HepG2 (cell line): ENCODE measurements around the gene TDRD9.

Experiments
- HDAC6 ChIP-seq: fragments of 200-600 bp; sonication (generic); IDR thresholded peaks from 2 replicates; pipeline ENCODE4 v1.7.0; 2017; ENCODE audit warnings: mild to moderate bottlenecking, antibody characterized with exemption, low read length, low read depth
- SRSF9 ChIP-seq: fragments of 200-400 bp; formaldehyde crosslinking; IDR thresholded peaks from 2 replicates; pipeline ENCODE4 v1.6.1; 2018; ENCODE audit warnings: borderline replicate concordance, mild to moderate bottlenecking, low read depth, low read length; ENCODE audit not compliant: insufficient read depth, poor library complexity, severe bottlenecking
- ZBTB4 ChIP-seq: sonication (generic); formaldehyde crosslinking; IDR thresholded peaks from 2 replicates; pipeline ENCODE4 v1.4.0; 2020; ENCODE audit warnings: missing genetic modification reagents, mild to moderate bottlenecking, borderline replicate concordance
- TF ChIP-seq, protein P1 (sequence below), 2 experiments: sonication (generic) in 1 of 2; formaldehyde crosslinking in 1 of 2; IDR thresholded peaks; 2 replicates each; pipeline versions ENCODE4 v1.5.1 to v1.6.1; 2011 to 2020; ENCODE audit warnings: borderline replicate concordance in 1 of 2, low read depth in 1 of 2, low read length in 1 of 2, mild to moderate bottlenecking in 1 of 2, missing genetic modification reagents in 1 of 2, moderate library complexity in 1 of 2

DNA sequence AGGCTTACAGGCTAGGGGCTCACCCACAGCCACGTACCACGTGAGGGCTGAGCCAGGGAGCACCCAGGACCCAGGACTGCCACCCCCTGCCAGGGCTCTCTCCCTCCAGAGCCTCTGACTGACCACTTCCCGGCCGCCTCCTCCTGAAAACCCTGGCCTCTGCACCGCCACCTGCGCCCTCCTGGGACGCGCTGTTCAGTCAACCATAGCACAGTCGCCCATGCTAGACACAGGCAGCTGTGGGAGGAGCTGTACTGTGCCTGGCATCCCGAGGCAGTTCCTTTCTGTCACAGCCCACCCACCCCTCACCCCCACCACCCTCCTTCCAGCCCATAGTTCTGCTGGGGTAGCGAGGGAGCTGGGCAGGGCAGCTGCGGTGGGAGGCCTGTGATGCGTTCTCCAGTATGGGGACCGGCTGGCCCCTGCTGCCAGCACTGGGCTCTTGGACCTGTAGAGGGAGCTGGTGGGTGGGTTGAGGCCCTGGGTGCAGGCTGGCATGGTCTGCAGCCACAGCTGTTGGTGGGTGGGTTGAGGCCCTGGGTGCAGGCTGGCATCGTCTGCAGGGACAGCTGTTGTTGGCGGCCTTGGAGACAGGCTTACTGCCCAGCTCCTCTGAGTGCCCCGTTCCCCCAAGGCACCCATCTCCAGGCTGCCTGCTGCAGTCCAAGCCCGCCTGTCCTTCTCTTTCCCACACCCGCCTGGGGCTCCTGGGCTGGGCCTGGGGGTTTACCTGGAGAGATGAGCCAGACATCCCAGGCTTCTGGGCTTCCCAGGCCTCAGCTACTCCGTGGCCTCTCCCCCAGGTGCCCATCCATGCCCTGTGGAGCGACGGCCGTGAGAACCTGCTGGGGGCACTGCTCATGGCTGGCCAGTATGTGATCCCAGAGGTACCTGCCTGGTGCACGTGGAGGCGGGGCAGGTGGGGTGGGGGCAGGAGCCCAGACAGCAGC is 168.8 kb downstream of the TDRD9 start:
- TF ChIP-seq HDAC6, result no peak
- TF ChIP-seq, protein P1, sequence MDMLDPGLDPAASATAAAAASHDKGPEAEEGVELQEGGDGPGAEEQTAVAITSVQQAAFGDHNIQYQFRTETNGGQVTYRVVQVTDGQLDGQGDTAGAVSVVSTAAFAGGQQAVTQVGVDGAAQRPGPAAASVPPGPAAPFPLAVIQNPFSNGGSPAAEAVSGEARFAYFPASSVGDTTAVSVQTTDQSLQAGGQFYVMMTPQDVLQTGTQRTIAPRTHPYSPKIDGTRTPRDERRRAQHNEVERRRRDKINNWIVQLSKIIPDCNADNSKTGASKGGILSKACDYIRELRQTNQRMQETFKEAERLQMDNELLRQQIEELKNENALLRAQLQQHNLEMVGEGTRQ (IDR thresholded peaks at IDR 0.05; ENCODE audit: low read depth, low read length), result no peak
- TF ChIP-seq, protein P1 (CRISPR knock-in tag; IDR thresholded peaks at IDR 0.05; ENCODE audit: borderline replicate concordance), result no peak
- no peak for TF ChIP-seq ZBTB4 (CRISPR knock-in tag)
- TF ChIP-seq SRSF9, result no peak
